ENCODE results near the gene ULK1.
A peak's percentile ranks its signal among the peaks of the same experiment; 100 is the strongest.

ULK1 gene

DNA sequence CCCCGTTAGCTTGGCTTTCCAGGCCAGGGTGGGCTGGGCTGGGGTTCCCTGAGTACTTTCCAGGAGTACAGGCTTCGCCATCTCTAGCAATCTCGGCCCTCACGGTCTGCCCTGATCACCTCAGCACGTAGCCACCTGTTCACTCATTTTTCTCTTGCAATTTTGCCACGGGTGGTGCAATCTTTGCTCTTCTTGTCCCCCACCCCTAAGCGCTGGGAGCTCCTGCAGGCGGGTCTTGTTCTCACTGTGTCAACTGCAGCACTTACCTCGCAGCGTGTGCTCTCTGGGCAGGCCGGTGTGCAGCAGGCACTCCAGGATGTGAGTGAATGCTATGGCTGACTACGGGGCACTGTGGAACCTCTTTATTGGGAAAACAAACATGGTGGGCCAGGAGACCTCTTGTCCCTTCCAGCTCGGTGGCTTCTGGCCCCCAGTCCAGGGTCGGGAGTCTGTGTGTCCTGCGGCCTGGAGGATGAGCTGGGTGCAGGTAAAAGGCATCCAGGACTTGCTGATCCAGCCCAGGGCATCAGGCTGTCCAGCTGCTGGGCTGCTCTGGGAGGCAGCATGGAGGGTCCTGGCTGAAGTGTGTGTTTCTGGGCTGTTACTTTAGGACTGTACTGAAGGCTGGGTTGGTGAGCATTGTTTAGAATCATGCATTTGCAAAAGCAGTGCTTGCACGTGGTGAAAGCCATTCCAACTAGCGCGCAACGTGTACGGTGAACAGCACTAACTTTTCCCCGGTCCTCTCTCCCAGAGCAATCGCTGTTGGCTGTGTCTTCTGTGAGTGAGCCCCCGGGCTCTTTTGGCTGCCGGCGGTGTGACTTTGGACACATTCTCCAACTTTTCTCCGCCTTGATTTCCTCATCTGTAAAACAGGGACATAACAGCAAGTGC lies 1.5 kb upstream of the ULK1 start:
- DNase-seq (ENCODE audit: low spot score), result no peak
- TF ChIP-seq, protein P1, sequence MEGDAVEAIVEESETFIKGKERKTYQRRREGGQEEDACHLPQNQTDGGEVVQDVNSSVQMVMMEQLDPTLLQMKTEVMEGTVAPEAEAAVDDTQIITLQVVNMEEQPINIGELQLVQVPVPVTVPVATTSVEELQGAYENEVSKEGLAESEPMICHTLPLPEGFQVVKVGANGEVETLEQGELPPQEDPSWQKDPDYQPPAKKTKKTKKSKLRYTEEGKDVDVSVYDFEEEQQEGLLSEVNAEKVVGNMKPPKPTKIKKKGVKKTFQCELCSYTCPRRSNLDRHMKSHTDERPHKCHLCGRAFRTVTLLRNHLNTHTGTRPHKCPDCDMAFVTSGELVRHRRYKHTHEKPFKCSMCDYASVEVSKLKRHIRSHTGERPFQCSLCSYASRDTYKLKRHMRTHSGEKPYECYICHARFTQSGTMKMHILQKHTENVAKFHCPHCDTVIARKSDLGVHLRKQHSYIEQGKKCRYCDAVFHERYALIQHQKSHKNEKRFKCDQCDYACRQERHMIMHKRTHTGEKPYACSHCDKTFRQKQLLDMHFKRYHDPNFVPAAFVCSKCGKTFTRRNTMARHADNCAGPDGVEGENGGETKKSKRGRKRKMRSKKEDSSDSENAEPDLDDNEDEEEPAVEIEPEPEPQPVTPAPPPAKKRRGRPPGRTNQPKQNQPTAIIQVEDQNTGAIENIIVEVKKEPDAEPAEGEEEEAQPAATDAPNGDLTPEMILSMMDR (IDR thresholded peaks at IDR 0.05; ENCODE audit: extremely low read depth, missing control alignments), result no peak

GRCh38 chr12:131893605-131894312 lies 663 bp upstream of the ULK1 start:
- no peak for DNase-seq (ENCODE audit: low spot score)

GRCh38 chr12:131894981-131895639 lies 688 bp downstream of the ULK1 start:
- TF ChIP-seq, protein P1 (IDR thresholded peaks at IDR 0.05; ENCODE audit: extremely low read depth, missing control alignments), result no peak
- peak; percentile 54 for DNase-seq (ENCODE audit: low spot score)

More at GRCh38 chr12:131893605-131894312, 663 bp upstream of the ULK1 start:
- TF ChIP-seq, protein P1 (IDR thresholded peaks at IDR 0.05; ENCODE audit: extremely low read depth, missing control alignments), result no peak

DNA sequence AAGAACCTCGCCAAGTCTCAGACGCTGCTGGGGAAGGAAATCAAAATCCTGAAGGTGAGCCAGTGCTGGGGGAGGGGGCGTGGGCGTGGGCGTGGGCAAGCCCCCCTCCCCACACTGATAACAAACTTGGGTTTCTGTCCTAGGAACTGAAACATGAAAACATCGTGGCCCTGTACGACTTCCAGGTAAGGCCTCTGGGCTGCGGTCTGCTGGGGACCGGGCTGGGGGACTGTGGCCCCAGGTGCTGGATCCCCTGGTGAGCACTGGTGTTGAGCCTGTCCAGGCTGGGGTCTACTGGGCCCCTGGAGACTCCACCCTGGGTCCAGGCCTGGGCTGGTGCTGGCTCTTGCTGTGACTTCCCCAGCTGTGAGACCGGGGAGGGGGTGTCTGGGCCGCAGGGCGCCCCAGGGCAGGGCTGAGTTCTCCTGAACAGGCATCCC lies 1.2 kb downstream of the ULK1 start:
- DNase-seq (ENCODE audit: low spot score), result no peak
- TF ChIP-seq, protein P1 (IDR thresholded peaks at IDR 0.05; ENCODE audit: extremely low read depth, missing control alignments), result no peak

GRCh38 chr12:131896080-131896810 lies 1.8 kb downstream of the ULK1 start:
- DNase-seq (ENCODE audit: low spot score), result peak; percentile 93
- TF ChIP-seq, protein P1 (IDR thresholded peaks at IDR 0.05; ENCODE audit: extremely low read depth, missing control alignments), result no peak

- DNase-seq (ENCODE audit: low spot score), result peak; percentile 25
- TF ChIP-seq, protein P1 (IDR thresholded peaks at IDR 0.05; ENCODE audit: extremely low read depth, missing control alignments), result no peak
Measured at GRCh38 chr12:131896811-131897270, 2.4 kb downstream of the ULK1 start.
